ENCODE measurements around the gene ASTN2.

Gene ASTN2

DNA sequence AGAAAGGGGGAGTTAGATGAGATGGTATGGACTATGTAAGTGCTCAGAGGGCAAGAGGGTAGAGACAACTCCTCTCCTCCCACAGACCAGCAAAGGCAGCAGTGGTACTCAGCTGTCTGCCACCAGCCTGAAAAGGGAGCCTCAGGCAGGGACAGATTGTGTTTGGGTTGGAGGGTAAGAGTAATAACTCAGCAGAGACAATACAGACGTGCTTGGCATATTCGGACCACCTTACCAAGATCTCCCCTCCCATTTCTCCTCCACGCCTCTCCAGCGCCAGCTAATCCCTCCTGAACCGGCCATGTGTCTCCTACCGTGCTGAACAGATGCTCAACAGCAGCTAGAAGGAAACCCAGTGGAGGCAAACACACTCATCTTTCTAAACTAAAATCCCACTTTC, 180.8 kb downstream of the ASTN2 start:
- no peak for DNase-seq (ENCODE audit: low read depth)
- H3K4me3 ChIP-seq (ENCODE audit: low read depth, low read length), result no peak overlapping the region
- TF ChIP-seq MAX (IDR thresholded peaks at IDR 0.05; ENCODE audit: low read depth, low read length), result no peak
- no peak for TF ChIP-seq CTCF (IDR thresholded peaks at IDR 0.05; ENCODE audit: low read depth, low read length)
- TF ChIP-seq POLR2A (IDR thresholded peaks at IDR 0.05; ENCODE audit: extremely low read depth, insufficient read length), result no peak
- no peak for TF ChIP-seq MYC (IDR thresholded peaks at IDR 0.05; ENCODE audit: low read depth, low read length)

DNA sequence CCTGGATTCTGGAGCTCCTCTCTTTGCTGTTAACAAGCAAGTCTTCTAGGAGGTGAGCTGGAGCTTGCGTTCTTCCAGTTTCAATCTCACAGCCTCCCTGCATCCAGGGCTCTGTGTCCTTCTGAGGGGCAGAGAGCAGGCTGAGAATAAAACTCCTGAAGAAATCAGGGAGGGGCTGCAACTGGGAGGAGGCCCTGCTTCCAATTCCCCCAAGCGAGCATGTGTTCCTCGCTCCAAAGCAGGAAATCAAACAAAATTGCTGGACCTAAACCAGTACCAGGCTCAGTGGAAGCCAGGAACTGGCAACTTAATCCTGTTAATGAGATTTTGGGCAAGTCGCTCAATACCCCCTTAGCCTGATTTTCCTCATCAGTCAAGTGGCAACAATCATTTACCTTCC, 181.8 kb downstream of the ASTN2 start:
- no peak overlapping the region for H3K4me3 ChIP-seq (ENCODE audit: low read depth, low read length)
- no peak for DNase-seq (ENCODE audit: low read depth)
- TF ChIP-seq MAX (IDR thresholded peaks at IDR 0.05; ENCODE audit: low read depth, low read length) (no peak), POLR2A (IDR thresholded peaks at IDR 0.05; ENCODE audit: extremely low read depth, insufficient read length) (no peak), CTCF (IDR thresholded peaks at IDR 0.05; ENCODE audit: low read depth, low read length) (no peak), MYC (IDR thresholded peaks at IDR 0.05; ENCODE audit: low read depth, low read length) (no peak)

DNA sequence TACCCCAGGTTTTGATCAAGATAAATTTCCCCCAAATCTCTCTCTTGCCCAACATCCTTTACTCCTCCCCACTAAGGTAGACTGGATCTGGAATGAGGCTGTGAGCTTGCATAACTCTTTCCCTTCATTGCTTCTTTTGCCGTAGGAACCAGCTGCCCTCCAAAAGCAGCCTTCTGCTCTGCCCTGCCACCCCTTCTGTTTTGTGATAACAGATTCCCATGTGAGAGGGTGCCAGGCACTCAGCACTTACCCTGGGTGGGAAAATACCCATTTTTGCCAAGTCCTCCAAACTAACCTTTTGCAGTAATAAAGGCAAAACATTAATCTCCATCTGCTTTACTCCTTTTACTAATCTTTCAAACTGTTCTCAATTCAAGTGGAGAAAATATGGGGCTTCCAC, 182.6 kb downstream of the ASTN2 start:
- TF ChIP-seq MAX (IDR thresholded peaks at IDR 0.05; ENCODE audit: low read depth, low read length), result no peak
- no peak for TF ChIP-seq POLR2A (IDR thresholded peaks at IDR 0.05; ENCODE audit: extremely low read depth, insufficient read length)
- no peak for TF ChIP-seq CTCF (IDR thresholded peaks at IDR 0.05; ENCODE audit: low read depth, low read length)
- no peak for TF ChIP-seq MYC (IDR thresholded peaks at IDR 0.05; ENCODE audit: low read depth, low read length)
- DNase-seq (ENCODE audit: low read depth), result no peak
- no peak overlapping the region for H3K4me3 ChIP-seq (ENCODE audit: low read depth, low read length)

DNA sequence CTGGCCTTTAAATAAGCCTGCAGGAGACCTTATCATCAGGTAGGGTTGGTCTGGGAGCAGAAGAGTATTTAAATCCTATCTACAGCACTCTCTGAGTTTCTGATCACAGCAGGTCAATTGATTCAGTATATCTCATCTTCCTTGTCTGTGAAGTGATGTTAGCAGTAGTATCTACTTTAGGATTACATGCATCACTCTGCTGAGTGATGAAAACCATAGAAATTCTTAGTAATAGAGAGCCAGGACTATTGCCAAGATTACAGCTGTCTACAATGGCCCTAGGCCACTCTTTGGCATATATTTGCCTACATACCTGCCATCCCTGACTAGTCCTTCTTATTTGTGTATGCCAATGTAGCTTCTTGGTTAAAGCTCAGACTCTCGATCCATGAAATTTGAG, 183.8 kb downstream of the ASTN2 start:
- no peak for DNase-seq (ENCODE audit: low read depth)
- H3K4me3 ChIP-seq (ENCODE audit: low read depth, low read length), result no peak overlapping the region
- TF ChIP-seq POLR2A (IDR thresholded peaks at IDR 0.05; ENCODE audit: extremely low read depth, insufficient read length) (no peak), MYC (IDR thresholded peaks at IDR 0.05; ENCODE audit: low read depth, low read length) (no peak), CTCF (IDR thresholded peaks at IDR 0.05; ENCODE audit: low read depth, low read length) (no peak), MAX (IDR thresholded peaks at IDR 0.05; ENCODE audit: low read depth, low read length) (no peak)

- peak; percentile 4 for DNase-seq (ENCODE audit: low read depth)
- no peak for TF ChIP-seq MAX (IDR thresholded peaks at IDR 0.05; ENCODE audit: low read depth, low read length)
- no peak for TF ChIP-seq MYC (IDR thresholded peaks at IDR 0.05; ENCODE audit: low read depth, low read length)
- H3K4me3 ChIP-seq (ENCODE audit: low read depth, low read length), result no peak overlapping the region
Observed at GRCh38 chr9:117224695-117225094, 190.2 kb downstream of the ASTN2 start.

- TF ChIP-seq POLR2A (IDR thresholded peaks at IDR 0.05; ENCODE audit: extremely low read depth, insufficient read length), result no peak
- no peak for TF ChIP-seq CTCF (IDR thresholded peaks at IDR 0.05; ENCODE audit: low read depth, low read length)
- TF ChIP-seq MAX (IDR thresholded peaks at IDR 0.05; ENCODE audit: low read depth, low read length), result no peak
- no peak for TF ChIP-seq MYC (IDR thresholded peaks at IDR 0.05; ENCODE audit: low read depth, low read length)
- no peak for DNase-seq (ENCODE audit: low read depth)
Observed at GRCh38 chr9:117218951-117219350, 195.9 kb downstream of the ASTN2 start.

More at GRCh38 chr9:117218951-117219350, 195.9 kb downstream of the ASTN2 start:
- H3K4me3 ChIP-seq (ENCODE audit: low read depth, low read length), result no peak overlapping the region
